Activated gamma-delta T cell treated with anti-CD3 and anti-CD28 coated beads, Interleukin-2, amount 50 U/mL, for 16 hours (primary cell): ENCODE data around the gene SLC22A16.

Experiments
- DNase-seq: peaks from one replicate; pipeline ENCODE4 v3.0.0-alpha.2; 2020; ENCODE audit warnings: low read depth

SLC22A16 gene

GRCh38 chr6:110446405-110446804 lies 30.0 kb downstream of the SLC22A16 start:
- DNase-seq = no peak

GRCh38 chr6:110440026-110440425 lies 36.4 kb downstream of the SLC22A16 start:
- DNase-seq = no peak

GRCh38 chr6:110439356-110439755 lies 37.1 kb downstream of the SLC22A16 start:
- no peak for DNase-seq

GRCh38 chr6:110434961-110435602 lies 41.3 kb downstream of the SLC22A16 start:
- no peak for DNase-seq

- no peak for DNase-seq
Measured at GRCh38 chr6:110432285-110432900, 44.0 kb downstream of the SLC22A16 start.

- DNase-seq = no peak
Measured at GRCh38 chr6:110430741-110431140, 45.7 kb downstream of the SLC22A16 start.

GRCh38 chr6:110430236-110430635 lies 46.2 kb downstream of the SLC22A16 start:
- DNase-seq = no peak

GRCh38 chr6:110428153-110428552 lies 48.3 kb downstream of the SLC22A16 start:
- DNase-seq = no peak

GRCh38 chr6:110425816-110426215 lies 50.6 kb downstream of the SLC22A16 start:
- no peak for DNase-seq

GRCh38 chr6:110422444-110422822 lies 54.0 kb downstream of the SLC22A16 start:
- DNase-seq = no peak

- no peak for DNase-seq
Measured at GRCh38 chr6:110421749-110422443, 54.5 kb downstream of the SLC22A16 start.

- DNase-seq = no peak
Measured at GRCh38 chr6:110419028-110419739, 57.2 kb downstream of the SLC22A16 start.

GRCh38 chr6:110418594-110418993 lies 57.8 kb downstream of the SLC22A16 start:
- DNase-seq = no peak

GRCh38 chr6:110415086-110415916 lies 61.1 kb downstream of the SLC22A16 start, which contains the start of gene DDO:
Gene DDO, minus strand, starts transcription at chr6:110415575. Its CDS starts 2,113 bp downstream, at chr6:110413462.
- no peak for DNase-seq

GRCh38 chr6:110414669-110415068 lies 61.7 kb downstream of the SLC22A16 start:
- no peak for DNase-seq

GRCh38 chr6:110412360-110412759 lies 64.1 kb downstream of the SLC22A16 start:
- no peak for DNase-seq

GRCh38 chr6:110410511-110410910 lies 65.9 kb downstream of the SLC22A16 start:
- no peak for DNase-seq

GRCh38 chr6:110409794-110410193 lies 66.6 kb downstream of the SLC22A16 start:
- no peak for DNase-seq

- DNase-seq = no peak
Measured at GRCh38 chr6:110408901-110409300, 67.5 kb downstream of the SLC22A16 start.

- no peak for DNase-seq
Measured at GRCh38 chr6:110404607-110405006, 71.8 kb downstream of the SLC22A16 start.

GRCh38 chr6:110401585-110402176 lies 74.7 kb downstream of the SLC22A16 start:
- no peak for DNase-seq
